GM23248 (cell line): ENCODE results near the gene SMIM36. TPM values are rescaled to one million over a fixed set of nuclear protein-coding genes. Genes with fewer than 3 reads are reported as not detected.
A peak's percentile ranks its signal among the peaks of the same experiment; 100 is the strongest.
"Not testable (repeated sequence)": the region's sequence is repeated elsewhere in the genome, so short reads cannot be mapped to it uniquely, and the experiment has no call there.

Source experiments
- DNase-seq: peaks from one replicate; pipeline ENCODE4 v3.0.0-alpha.2; 2015
- H2AFZ ChIP-seq: fragments of 200-600 bp; sonication (generic); 2 replicates; pipeline ENCODE4 v1.6.1; 2016; ENCODE audit warnings: antibody characterized with exemption
- H3F3A ChIP-seq: fragments of 200-600 bp; sonication (generic); 2 replicates; pipeline ENCODE4 v1.6.1; 2016; ENCODE audit warnings: mild to moderate bottlenecking, antibody characterized with exemption, mixed run types; ENCODE audit not compliant: insufficient read depth
- H3K27ac ChIP-seq: fragments of 200-600 bp; sonication (generic); 2 replicates; pipeline ENCODE4 v1.5.1; 2016; ENCODE audit warnings: mild to moderate bottlenecking
- H3K27me3 ChIP-seq: fragments of 200-600 bp; sonication (generic); replicated peaks from 2 replicates; pipeline ENCODE4 v1.6.1; 2016; ENCODE audit warnings: mild to moderate bottlenecking; ENCODE audit not compliant: insufficient read depth
- H3K36me3 ChIP-seq: fragments of 200-600 bp; sonication (generic); 2 replicates; pipeline ENCODE4 v1.6.1; 2016; ENCODE audit warnings: low read depth, mild to moderate bottlenecking
- H3K4me1 ChIP-seq: fragments of 200-600 bp; sonication (generic); 2 replicates; pipeline ENCODE4 v1.6.1; 2016; ENCODE audit warnings: mild to moderate bottlenecking; ENCODE audit not compliant: insufficient read depth
- H3K4me2 ChIP-seq: fragments of 200-600 bp; sonication (generic); one replicate; pipeline ENCODE4 v1.6.1; 2016; ENCODE audit warnings: mild to moderate bottlenecking; ENCODE audit not compliant: unreplicated experiment
- H3K4me3 ChIP-seq: fragments of 200-600 bp; sonication (generic); 2 replicates; pipeline ENCODE4 v1.5.1; 2016; ENCODE audit warnings: mild to moderate bottlenecking
- H3K79me2 ChIP-seq: fragments of 200-600 bp; sonication (generic); 2 replicates; pipeline ENCODE4 v1.6.1; 2016; ENCODE audit warnings: mild to moderate bottlenecking; ENCODE audit not compliant: insufficient read depth
- H3K9ac ChIP-seq: fragments of 200-600 bp; sonication (generic); 2 replicates; pipeline ENCODE4 v1.6.1; 2016; ENCODE audit warnings: mild to moderate bottlenecking
- H3K9me2 ChIP-seq: fragments of 200-600 bp; sonication (generic); 2 replicates; pipeline ENCODE4 v1.6.1; 2016; ENCODE audit warnings: mixed run types, mild to moderate bottlenecking, moderate library complexity; ENCODE audit not compliant: insufficient read depth
- H3K9me3 ChIP-seq: fragments of 200-600 bp; sonication (generic); one replicate; pipeline ENCODE4 v1.6.1; 2017; ENCODE audit warnings: low read depth
- H4K20me1 ChIP-seq: fragments of 200-600 bp; sonication (generic); 2 replicates; pipeline ENCODE4 v1.6.0; 2016; ENCODE audit not compliant: insufficient read depth
- EZH2 ChIP-seq: fragments of 200-600 bp; sonication (generic); IDR thresholded peaks from 2 replicates; pipeline ENCODE4 v1.6.1; 2018; ENCODE audit warnings: antibody characterized with exemption, mild to moderate bottlenecking; ENCODE audit not compliant: insufficient read depth, poor library complexity, severe bottlenecking
- EZH2phosphoT487 ChIP-seq: fragments of 200-600 bp; sonication (generic); IDR thresholded peaks from 2 replicates; pipeline ENCODE4 v1.6.1; 2018; ENCODE audit warnings: antibody characterized with exemption, moderate library complexity, mild to moderate bottlenecking, low read depth; ENCODE audit not compliant: insufficient read depth
- WGBS, 2 experiments: methylation state at CpG; one replicate each; pipeline ENCODE4 v1.1.6; 2015 to 2017; ENCODE audit warnings: low lambda C conversion rate in 2 of 2, low coverage in 1 of 2; ENCODE audit errors: missing lambda C conversion rate in 2 of 2; 5-methylcytosine and 5-hydroxymethylcytosine counted together
- in situ Hi-C: fragments of 300-500 bp; cut with MboI; formaldehyde crosslinking; loops from 2 replicates; pipeline ENCODE4 v1.15.0; 2020
- polyA plus RNA-seq: library from polyadenylated mRNA; unstranded; fragments of >200 nt; fragmentation: Nextera tagmentation; extraction: Ambion mirVana; gene quantifications from 2 replicates; pipeline ENCODE4 v1.2.1, GENCODE V29; 2016
- total RNA-seq: library from RNA; depleted of rRNA; stranded (reverse); fragments of >200 nt; shearing (Covaris generic); gene quantifications from 2 replicates; pipeline ENCODE4 v1.2.3, GENCODE V29; 2014

The SMIM36 gene
- total and polyA plus RNA-seq, 2 experiments from 2014 or later: not detected

GRCh38 chr17:55521186-55521585, 9.9 kb upstream of the SMIM36 start:
- H3K36me3 ChIP-seq: no peaks in the 10 kb centered on the region
- no peaks in the 10 kb centered on the region for H3K79me2 ChIP-seq
- no peak overlapping the region for H2AFZ ChIP-seq
- no peaks in the 10 kb centered on the region for H4K20me1 ChIP-seq
- H3K4me3 ChIP-seq: no peak overlapping the region
- H3K27ac ChIP-seq: no peak overlapping the region
- H3K4me1 ChIP-seq: no peaks in the 10 kb centered on the region
- DNase-seq: no peak
- H3K4me2 ChIP-seq: no peak overlapping the region
- TF ChIP-seq EZH2 (no peak), EZH2phosphoT487 (no peak)
- H3K27me3 ChIP-seq: peaks cover 22% of the 10 kb centered on the region
- H3F3A ChIP-seq: no peaks in the 10 kb centered on the region
- H3K9me2 ChIP-seq: no peaks in the 10 kb centered on the region
- in situ Hi-C loops: loop anchor here (10.0 to 25.0 kb wide), 3 partner anchors 194 to 534 kb away; no protein-coding TSS in a partner anchor
- H3K9me3 ChIP-seq: no peaks in the 10 kb centered on the region
- no peak overlapping the region for H3K9ac ChIP-seq

GRCh38 chr17:55520402-55520801, 9.2 kb upstream of the SMIM36 start:
- no peak for DNase-seq
- WGBS, 2 experiments: 82 to 83% methylated on average over 5 of the region's 5 CpGs
- no peak overlapping the region for H2AFZ ChIP-seq
- in situ Hi-C loops: loop anchor here (10.0 to 25.0 kb wide), 3 partner anchors 194 to 533 kb away; no protein-coding TSS in a partner anchor
- H3K9me3 ChIP-seq: no peaks in the 10 kb centered on the region
- no peak for TF ChIP-seq EZH2
- no peak for TF ChIP-seq EZH2phosphoT487
- no peak overlapping the region for H3K9ac ChIP-seq
- no peak overlapping the region for H3K27ac ChIP-seq
- H3F3A ChIP-seq: no peaks in the 10 kb centered on the region
- peaks cover 22% of the 10 kb centered on the region for H3K27me3 ChIP-seq
- no peaks in the 10 kb centered on the region for H3K9me2 ChIP-seq
- H3K36me3 ChIP-seq: no peaks in the 10 kb centered on the region
- no peaks in the 10 kb centered on the region for H4K20me1 ChIP-seq
- no peak overlapping the region for H3K4me3 ChIP-seq
- peaks cover 6% of the 10 kb centered on the region for H3K4me1 ChIP-seq
- H3K79me2 ChIP-seq: no peaks in the 10 kb centered on the region
- H3K4me2 ChIP-seq: no peak overlapping the region

GRCh38 chr17:55518510-55518909, 7.3 kb upstream of the SMIM36 start:
- in situ Hi-C loops: loop anchor here (25.0 kb wide), 1 partner anchor 531 kb away; no protein-coding TSS in a partner anchor
- no peaks in the 10 kb centered on the region for H3K36me3 ChIP-seq
- H3K27ac ChIP-seq: no peak overlapping the region

GRCh38 chr17:55513885-55514590, 2.8 kb upstream of the SMIM36 start:
- no peak overlapping the region for H3K4me3 ChIP-seq
- WGBS, 2 experiments: 2 to 3% methylated on average over 5 of the region's 5 CpGs
- peak; percentile 68 for DNase-seq
- H3K4me2 ChIP-seq: no peak overlapping the region
- no peaks in the 10 kb centered on the region for H3F3A ChIP-seq
- in situ Hi-C loops: loop anchor here (5.0 to 25.0 kb wide), 2 partner anchors 152 to 527 kb away; no protein-coding TSS in a partner anchor
- no peaks in the 10 kb centered on the region for H4K20me1 ChIP-seq
- H2AFZ ChIP-seq: no peak overlapping the region
- no peaks in the 10 kb centered on the region for H3K36me3 ChIP-seq
- H3K9ac ChIP-seq: no peak overlapping the region
- no peaks in the 10 kb centered on the region for H3K9me2 ChIP-seq
- no peak for TF ChIP-seq EZH2
- TF ChIP-seq EZH2phosphoT487: no peak
- peaks cover 11% of the 10 kb centered on the region; the same call in 1 of the 2 replicates for H3K27me3 ChIP-seq
- H3K4me1 ChIP-seq: peaks cover 6% of the 10 kb centered on the region
- H3K27ac ChIP-seq: no peak overlapping the region
- no peaks in the 10 kb centered on the region for H3K9me3 ChIP-seq
- H3K79me2 ChIP-seq: no peaks in the 10 kb centered on the region

More at GRCh38 chr17:55518510-55518909, 7.3 kb upstream of the SMIM36 start:
- peaks cover 22% of the 10 kb centered on the region for H3K27me3 ChIP-seq
- no peaks in the 10 kb centered on the region for H3K9me3 ChIP-seq
- peaks cover 6% of the 10 kb centered on the region for H3K4me1 ChIP-seq
- no peak for DNase-seq
- H3K4me2 ChIP-seq: no peak overlapping the region
- no peak overlapping the region for H3K4me3 ChIP-seq
- no peak overlapping the region for H3K9ac ChIP-seq
- no peak overlapping the region for H2AFZ ChIP-seq
- no peaks in the 10 kb centered on the region for H4K20me1 ChIP-seq
- 74 to 75% methylated on average over 5 of the region's 5 CpGs for WGBS, 2 experiments
- H3K79me2 ChIP-seq: no peaks in the 10 kb centered on the region
- no peaks in the 10 kb centered on the region for H3F3A ChIP-seq
- TF ChIP-seq EZH2 (no peak), EZH2phosphoT487 (no peak)
- no peaks in the 10 kb centered on the region for H3K9me2 ChIP-seq

- 78 to 83% methylated on average over 7 of the region's 7 CpGs for WGBS, 2 experiments
- H3F3A ChIP-seq, H3K36me3 ChIP-seq, H3K27me3 ChIP-seq, H3K9ac ChIP-seq, H2AFZ ChIP-seq, H3K9me2 ChIP-seq, H3K27ac ChIP-seq, H4K20me1 ChIP-seq, H3K4me2 ChIP-seq, H3K9me3 ChIP-seq, DNase-seq, H3K79me2 ChIP-seq, H3K4me3 ChIP-seq, H3K4me1 ChIP-seq: not testable (repeated sequence)
- in situ Hi-C loops: loop anchor here (25.0 kb wide), 1 partner anchor 520 kb away; no protein-coding TSS in a partner anchor
Observed at GRCh38 chr17:55507669-55508068, 3.6 kb downstream of the SMIM36 start.

GRCh38 chr17:55501626-55502025, 9.6 kb downstream of the SMIM36 start:
- not testable (repeated sequence) for H3K79me2 ChIP-seq, H4K20me1 ChIP-seq, H2AFZ ChIP-seq, H3K36me3 ChIP-seq, H3K4me1 ChIP-seq, H3K4me3 ChIP-seq, H3K9me3 ChIP-seq, H3K4me2 ChIP-seq, DNase-seq, H3K9ac ChIP-seq, H3K27ac ChIP-seq, H3K9me2 ChIP-seq, H3F3A ChIP-seq, H3K27me3 ChIP-seq
- whole genome bisulfite sequencing, 2 experiments: 79 to 82% methylated on average over 9 to 10 of the region's 23 CpGs
- in situ Hi-C loops: loop anchor here (25.0 kb wide), 1 partner anchor 514 kb away; no protein-coding TSS in a partner anchor
